ENCODE measurements around the gene PSMC3.
A peak's percentile ranks its signal among the peaks of the same experiment; 100 is the strongest.

Gene PSMC3

GRCh38 chr11:47376107-47376524, 50.1 kb downstream of the PSMC3 start:
- no peak for DNase-seq (ENCODE audit: low read depth)

GRCh38 chr11:47375546-47376085, 50.6 kb downstream of the PSMC3 start:
- no peak for DNase-seq (ENCODE audit: low read depth)

- DNase-seq (ENCODE audit: low read depth) = no peak
Measured at GRCh38 chr11:47375020-47375419, 51.2 kb downstream of the PSMC3 start.

- no peak for DNase-seq (ENCODE audit: low read depth)
Measured at GRCh38 chr11:47374720-47375019, 51.6 kb downstream of the PSMC3 start.

GRCh38 chr11:47373876-47374719, 52.1 kb downstream of the PSMC3 start:
- peak; percentile 73 for DNase-seq (ENCODE audit: low read depth)

GRCh38 chr11:47372422-47372821, 53.8 kb downstream of the PSMC3 start:
- no peak for DNase-seq (ENCODE audit: low read depth)

- no peak for DNase-seq (ENCODE audit: low read depth)
Measured at GRCh38 chr11:47369676-47370075, 56.6 kb downstream of the PSMC3 start.
